Measurements from ENCODE around the gene METRNL.

The METRNL gene

DNA sequence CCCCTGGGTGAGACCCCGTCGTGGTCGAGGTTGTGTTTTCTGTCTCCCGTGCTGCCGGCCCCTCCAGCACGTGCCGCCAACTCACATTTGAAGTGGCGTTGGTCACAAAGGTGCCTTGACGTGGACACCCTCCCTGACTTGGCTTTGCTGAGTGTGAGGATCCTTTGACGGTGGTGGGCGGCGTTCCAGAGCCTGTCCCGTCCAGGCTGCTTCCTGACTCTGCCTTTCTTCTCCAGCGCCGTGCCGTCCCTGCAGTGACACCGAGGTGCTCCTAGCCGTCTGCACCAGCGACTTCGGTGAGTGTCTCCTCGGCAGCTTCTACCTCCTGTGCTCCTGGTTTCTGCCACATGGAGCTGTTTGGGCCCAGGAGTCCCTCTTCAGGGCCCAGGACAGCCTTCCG, 13.5 kb downstream of the METRNL start:
- Histone ChIP-seq H3K27me3 (ENCODE audit: insufficient read depth, low read depth, severe bottlenecking) (no peaks in the 10 kb centered on the region), H3K4me3 (ENCODE audit: low read depth, low read length) (no peak overlapping the region), H3K36me3 (no peaks in the 10 kb centered on the region), H3K9me3 (ENCODE audit: severe bottlenecking) (no peaks in the 10 kb centered on the region), H3K27ac (no peak overlapping the region)
- DNase-seq = no peak
- TF ChIP-seq, protein P1, sequence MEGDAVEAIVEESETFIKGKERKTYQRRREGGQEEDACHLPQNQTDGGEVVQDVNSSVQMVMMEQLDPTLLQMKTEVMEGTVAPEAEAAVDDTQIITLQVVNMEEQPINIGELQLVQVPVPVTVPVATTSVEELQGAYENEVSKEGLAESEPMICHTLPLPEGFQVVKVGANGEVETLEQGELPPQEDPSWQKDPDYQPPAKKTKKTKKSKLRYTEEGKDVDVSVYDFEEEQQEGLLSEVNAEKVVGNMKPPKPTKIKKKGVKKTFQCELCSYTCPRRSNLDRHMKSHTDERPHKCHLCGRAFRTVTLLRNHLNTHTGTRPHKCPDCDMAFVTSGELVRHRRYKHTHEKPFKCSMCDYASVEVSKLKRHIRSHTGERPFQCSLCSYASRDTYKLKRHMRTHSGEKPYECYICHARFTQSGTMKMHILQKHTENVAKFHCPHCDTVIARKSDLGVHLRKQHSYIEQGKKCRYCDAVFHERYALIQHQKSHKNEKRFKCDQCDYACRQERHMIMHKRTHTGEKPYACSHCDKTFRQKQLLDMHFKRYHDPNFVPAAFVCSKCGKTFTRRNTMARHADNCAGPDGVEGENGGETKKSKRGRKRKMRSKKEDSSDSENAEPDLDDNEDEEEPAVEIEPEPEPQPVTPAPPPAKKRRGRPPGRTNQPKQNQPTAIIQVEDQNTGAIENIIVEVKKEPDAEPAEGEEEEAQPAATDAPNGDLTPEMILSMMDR (IDR thresholded peaks at IDR 0.05; ENCODE audit: low read depth, low read length) = no peak

DNA sequence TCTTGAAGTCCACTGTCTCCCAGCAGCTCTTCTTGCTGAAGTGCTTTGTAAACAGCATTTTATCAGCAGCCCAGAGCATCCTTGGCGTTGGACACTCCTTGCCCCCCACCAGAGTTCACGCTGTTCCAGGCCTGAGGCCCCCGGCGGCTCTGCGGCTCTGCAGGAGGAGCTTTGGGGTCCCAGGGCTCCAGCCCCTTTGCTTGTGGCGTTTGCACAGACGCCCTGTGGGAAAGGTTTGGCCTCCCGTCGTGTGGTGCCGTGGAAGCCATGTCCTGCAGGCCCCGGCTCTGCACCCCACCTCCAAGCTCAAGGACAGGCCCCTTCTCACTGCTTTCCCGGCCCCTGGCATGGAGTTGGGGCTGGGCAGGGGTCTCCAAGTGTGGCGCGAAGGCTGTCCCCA, 14.1 kb downstream of the METRNL start:
- no peaks in the 10 kb centered on the region for H3K27me3 ChIP-seq (ENCODE audit: insufficient read depth, low read depth, severe bottlenecking)
- no peak overlapping the region for H3K4me3 ChIP-seq (ENCODE audit: low read depth, low read length)
- TF ChIP-seq, protein P1 (IDR thresholded peaks at IDR 0.05; ENCODE audit: low read depth, low read length) = no peak
- H3K36me3 ChIP-seq = no peaks in the 10 kb centered on the region
- no peaks in the 10 kb centered on the region for H3K9me3 ChIP-seq (ENCODE audit: severe bottlenecking)
- DNase-seq = no peak
- H3K27ac ChIP-seq = no peak overlapping the region

DNA sequence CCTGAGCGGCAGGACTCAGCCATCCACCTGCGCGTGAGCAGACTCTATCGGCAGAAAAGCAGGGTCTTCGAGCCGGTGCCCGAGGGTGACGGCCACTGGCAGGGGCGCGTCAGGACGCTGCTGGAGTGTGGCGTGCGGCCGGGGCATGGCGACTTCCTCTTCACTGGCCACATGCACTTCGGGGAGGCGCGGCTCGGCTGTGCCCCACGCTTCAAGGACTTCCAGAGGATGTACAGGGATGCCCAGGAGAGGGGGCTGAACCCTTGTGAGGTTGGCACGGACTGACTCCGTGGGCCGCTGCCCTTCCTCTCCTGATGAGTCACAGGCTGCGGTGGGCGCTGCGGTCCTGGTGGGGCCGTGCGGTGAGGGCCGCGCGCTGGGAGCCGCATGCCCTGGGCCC, 14.9 kb downstream of the METRNL start:
- Histone ChIP-seq H3K27me3 (ENCODE audit: insufficient read depth, low read depth, severe bottlenecking) (no peaks in the 10 kb centered on the region), H3K9me3 (ENCODE audit: severe bottlenecking) (no peaks in the 10 kb centered on the region), H3K27ac (no peak overlapping the region), H3K36me3 (no peaks in the 10 kb centered on the region), H3K4me3 (ENCODE audit: low read depth, low read length) (no peak overlapping the region)
- DNase-seq = no peak
- TF ChIP-seq, protein P1 (IDR thresholded peaks at IDR 0.05; ENCODE audit: low read depth, low read length) = no peak

DNA sequence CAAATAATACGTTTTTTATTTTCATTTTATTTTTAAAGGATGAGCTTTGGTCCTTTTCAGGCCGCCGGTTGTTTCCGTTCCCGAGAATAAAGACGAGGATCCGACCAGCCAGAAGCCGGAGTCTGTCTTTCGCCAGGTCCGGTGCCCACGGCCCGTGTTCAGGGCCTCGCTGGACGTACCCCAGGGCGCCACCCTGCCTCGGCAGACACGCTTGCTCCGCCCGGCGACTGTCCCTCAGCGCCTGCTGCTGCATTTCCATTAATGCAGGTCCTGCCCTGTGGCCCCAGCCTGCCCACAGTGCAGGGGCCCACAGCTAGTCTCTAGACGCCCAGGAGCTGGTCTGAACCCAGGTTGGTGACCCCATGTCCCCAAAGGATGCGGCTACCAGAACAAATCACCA, 15.6 kb downstream of the METRNL start:
- H3K27me3 ChIP-seq (ENCODE audit: insufficient read depth, low read depth, severe bottlenecking) = no peaks in the 10 kb centered on the region
- no peak overlapping the region for H3K27ac ChIP-seq
- no peak for DNase-seq
- H3K36me3 ChIP-seq = no peaks in the 10 kb centered on the region
- no peaks in the 10 kb centered on the region for H3K9me3 ChIP-seq (ENCODE audit: severe bottlenecking)
- TF ChIP-seq, protein P1 (IDR thresholded peaks at IDR 0.05; ENCODE audit: low read depth, low read length) = no peak
- no peak overlapping the region for H3K4me3 ChIP-seq (ENCODE audit: low read depth, low read length)

DNA sequence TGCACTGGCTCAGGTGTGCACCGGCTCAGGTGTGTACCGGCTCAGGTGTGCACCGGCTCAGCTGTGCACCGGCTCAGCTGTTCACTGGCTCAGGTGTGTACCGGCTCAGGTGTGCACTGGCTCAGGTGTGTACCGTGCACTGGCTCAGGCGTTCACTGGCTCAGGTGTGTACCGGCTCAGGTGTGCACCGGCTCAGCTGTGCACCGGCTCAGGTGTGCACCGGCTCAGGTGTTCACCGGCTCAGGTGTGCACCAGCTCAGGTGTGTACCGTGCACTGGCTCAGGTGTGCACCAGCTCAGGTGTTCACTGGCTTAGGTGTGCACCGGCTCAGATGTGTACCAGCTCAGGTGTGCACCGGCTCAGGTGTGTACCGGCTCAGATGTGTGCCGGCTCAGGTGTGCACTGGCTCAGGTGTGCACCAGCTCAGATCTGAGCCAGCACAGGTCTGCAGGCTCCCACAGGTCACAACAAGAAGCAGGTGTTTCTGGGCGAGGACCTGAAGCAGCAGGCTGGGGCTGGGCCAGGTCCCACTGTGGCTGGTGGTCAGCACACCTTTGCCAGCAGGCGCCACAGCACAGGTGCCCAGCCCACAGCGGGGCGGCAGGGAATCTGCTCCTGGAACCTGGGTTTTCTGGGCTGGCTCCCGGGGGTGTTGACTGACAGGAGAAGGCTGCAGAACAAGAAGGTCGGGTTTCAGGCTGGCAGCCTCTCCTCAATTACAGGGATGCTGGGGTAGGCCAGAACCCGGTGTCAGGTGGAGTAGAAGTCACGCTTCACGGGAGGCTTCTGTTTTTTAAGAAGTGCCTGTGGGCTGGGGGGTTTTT, 17.2 kb downstream of the METRNL start:
- Histone ChIP-seq H3K36me3 (no peaks in the 10 kb centered on the region), H3K27ac (no peak overlapping the region), H3K9me3 (ENCODE audit: severe bottlenecking) (no peaks in the 10 kb centered on the region), H3K4me3 (ENCODE audit: low read depth, low read length) (no peak overlapping the region), H3K27me3 (ENCODE audit: insufficient read depth, low read depth, severe bottlenecking) (no peaks in the 10 kb centered on the region)
- TF ChIP-seq, protein P1 (IDR thresholded peaks at IDR 0.05; ENCODE audit: low read depth, low read length) = no peak
- DNase-seq = no peak

DNA sequence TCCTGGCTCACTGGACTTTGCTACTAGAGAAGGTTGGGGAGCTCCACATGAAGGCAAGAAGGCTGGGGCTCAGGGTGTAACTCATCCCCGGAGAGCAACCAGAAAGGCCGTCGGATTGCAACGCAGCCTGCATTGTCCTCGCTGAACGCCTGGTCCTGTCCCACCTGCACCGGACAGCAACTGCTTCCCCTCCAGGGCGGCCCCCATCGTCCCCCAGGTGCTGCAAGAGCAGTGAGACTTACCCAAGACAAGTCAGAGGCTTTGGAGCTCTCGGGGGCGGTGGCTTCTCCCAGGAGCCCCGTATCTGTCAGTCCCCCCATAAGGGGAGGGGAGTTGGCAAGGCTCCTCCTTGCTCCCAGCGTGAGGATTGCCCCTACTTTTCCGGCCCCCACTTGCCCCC, 18.4 kb downstream of the METRNL start:
- Histone ChIP-seq H3K4me3 (ENCODE audit: low read depth, low read length) (no peak overlapping the region), H3K27me3 (ENCODE audit: insufficient read depth, low read depth, severe bottlenecking) (no peaks in the 10 kb centered on the region), H3K27ac (no peak overlapping the region), H3K9me3 (ENCODE audit: severe bottlenecking) (peaks cover under 1% of the 10 kb centered on the region), H3K36me3 (no peaks in the 10 kb centered on the region)
- no peak for DNase-seq
- TF ChIP-seq, protein P1 (IDR thresholded peaks at IDR 0.05; ENCODE audit: low read depth, low read length) = no peak
